HG03342 (cell line): ENCODE data around the gene JUND.

ENCODE experiments used
- ATAC-seq: cut with Tn5 transposase; IDR thresholded peaks from one replicate; pipeline ENCODE4 v1.9.1; 2021; ENCODE audit warnings: mild to moderate bottlenecking, moderate library complexity; ENCODE audit not compliant: unreplicated experiment

Gene JUND

DNA sequence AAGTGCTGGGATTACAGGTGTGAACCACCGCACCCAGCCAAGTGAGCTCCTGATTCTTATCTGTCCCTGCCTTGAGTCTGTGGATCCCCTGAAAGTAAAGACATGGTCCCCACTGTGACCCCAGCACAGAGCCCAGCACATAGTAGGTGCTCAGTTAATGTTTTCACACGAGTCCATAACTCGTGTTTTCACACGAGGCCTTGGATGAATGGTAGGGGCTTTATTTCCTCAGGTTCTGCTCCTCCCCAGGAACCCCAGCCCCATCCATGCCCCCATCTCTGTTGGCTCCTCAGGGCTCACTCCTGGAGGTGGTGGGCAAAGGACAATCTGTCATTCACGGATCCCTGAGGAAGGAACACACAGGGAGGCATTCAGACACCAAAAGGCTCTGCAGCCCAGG, 31.6 kb downstream of the JUND start:
- ATAC-seq = no peak

- no peak for ATAC-seq
These were observed 36.1 kb downstream of the JUND start for GRCh38 chr19:18245297-18245696.

GRCh38 chr19:18239303-18239702, 42.1 kb downstream of the JUND start:
- ATAC-seq = no peak

GRCh38 chr19:18234194-18234593, 47.2 kb downstream of the JUND start:
- ATAC-seq = no peak

DNA sequence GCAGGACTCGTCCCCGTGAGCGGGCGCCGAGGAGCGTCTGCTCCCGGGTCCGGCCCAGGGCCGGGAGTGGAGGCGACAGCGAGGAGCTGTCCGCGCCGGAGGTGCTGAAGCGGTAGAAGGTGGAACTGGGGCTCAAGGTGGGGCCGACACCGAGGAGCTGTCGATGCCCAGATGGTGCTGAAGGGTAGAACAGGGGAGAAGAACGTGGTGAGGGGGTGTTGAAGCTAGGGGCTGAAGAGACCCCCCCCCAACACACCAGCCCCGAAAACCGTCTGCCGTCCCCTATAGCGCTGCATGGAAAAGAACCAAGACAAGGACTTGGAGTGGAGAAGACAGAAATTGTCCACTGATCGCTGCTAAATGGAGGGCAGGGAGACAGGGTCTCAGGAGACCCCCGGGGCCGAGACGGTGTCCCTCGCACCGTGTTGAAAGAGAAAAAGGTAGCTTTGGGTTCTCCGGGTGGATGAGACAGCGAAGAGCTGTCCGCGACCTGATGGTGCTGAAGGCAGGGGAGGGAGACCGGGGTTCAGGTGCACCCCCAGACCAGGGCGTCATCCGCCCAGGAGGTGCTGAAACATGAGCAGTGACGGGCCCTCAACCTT, 48.1 kb downstream of the JUND start:
- no peak for ATAC-seq

DNA sequence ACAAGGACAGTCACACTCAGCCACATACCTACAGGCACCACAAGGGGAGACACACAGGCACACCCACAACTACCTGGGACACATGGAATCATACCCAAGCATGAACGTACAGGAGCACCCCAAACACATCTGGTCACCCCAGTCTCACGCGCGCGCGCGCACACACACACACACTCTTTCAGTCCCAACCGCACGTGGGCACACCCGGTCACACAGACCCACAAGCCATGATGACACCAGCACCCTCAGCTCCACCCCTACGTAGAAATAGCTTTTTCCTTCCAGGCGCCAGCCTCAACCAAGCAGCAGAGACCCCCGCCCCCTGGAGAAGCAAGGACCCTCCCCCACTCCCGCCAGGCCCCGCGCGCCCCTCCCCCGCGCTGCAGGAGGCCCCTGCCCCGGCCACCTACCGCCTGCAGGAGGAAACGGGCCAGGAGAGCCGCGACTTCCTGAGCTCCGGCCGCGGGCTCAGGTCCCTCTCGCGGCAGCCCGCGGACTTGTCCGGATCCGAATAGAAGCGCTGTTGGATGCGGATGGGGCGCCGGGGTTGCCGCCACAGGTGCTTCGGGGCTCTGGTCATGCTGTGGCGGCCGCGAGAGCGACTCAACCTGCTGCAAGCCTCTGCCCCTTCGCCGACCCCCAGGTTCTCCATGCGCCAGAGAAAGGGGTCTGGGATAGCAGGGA, 48.7 kb downstream of the JUND start:
- no peak for ATAC-seq

DNA sequence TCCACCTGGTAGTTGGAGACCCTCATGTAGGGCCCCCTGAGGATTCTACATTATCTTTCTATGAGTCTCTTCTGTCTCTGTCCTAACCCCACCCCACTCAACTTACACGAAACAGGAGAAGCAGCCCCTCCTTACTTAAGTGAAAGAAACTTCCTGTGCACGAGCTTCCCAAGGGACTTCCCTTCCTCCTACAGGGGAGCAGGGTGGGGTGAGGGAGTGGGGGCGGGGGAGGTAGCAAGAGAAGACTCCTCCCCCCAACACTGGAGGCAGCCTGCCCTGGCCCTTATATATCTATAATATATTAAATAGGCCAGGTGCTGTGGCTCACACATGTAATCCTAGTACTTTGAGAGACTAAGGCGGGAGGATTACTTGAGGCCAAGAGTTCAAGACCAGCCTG, 49.6 kb downstream of the JUND start:
- ATAC-seq = no peak

- ATAC-seq = no peak
These were observed 50.3 kb downstream of the JUND start for GRCh38 chr19:18230941-18231734.

GRCh38 chr19:18229915-18230314, 51.5 kb downstream of the JUND start:
- no peak for ATAC-seq
